Activated CD8-positive, alpha-beta memory T cell treated with anti-CD3 and anti-CD28 coated beads, Interleukin-2, amount 50 U/mL, for 24 hours (primary cell): ENCODE measurements around the gene NCKAP5.
"Not testable (repeated sequence)": the region's sequence is repeated elsewhere in the genome, so short reads cannot be mapped to it uniquely, and the experiment has no call there.

Experiments
- DNase-seq: peaks from one replicate; pipeline ENCODE4 v3.0.0-alpha.2; 2020; ENCODE audit errors: extremely low read depth

NCKAP5 gene

GRCh38 chr2:133497270-133497893 lies 70.9 kb downstream of the NCKAP5 start:
- no peak for DNase-seq

- no peak for DNase-seq
Measured at GRCh38 chr2:133496501-133497269, 71.6 kb downstream of the NCKAP5 start.

GRCh38 chr2:133495226-133495625 lies 73.0 kb downstream of the NCKAP5 start:
- no peak for DNase-seq

GRCh38 chr2:133492719-133493380 lies 75.4 kb downstream of the NCKAP5 start:
- no peak for DNase-seq

GRCh38 chr2:133490411-133490980 lies 77.8 kb downstream of the NCKAP5 start:
- DNase-seq = no peak

- no peak for DNase-seq
Measured at GRCh38 chr2:133489641-133490410, 78.4 kb downstream of the NCKAP5 start.

GRCh38 chr2:133489146-133489545 lies 79.1 kb downstream of the NCKAP5 start:
- DNase-seq = no peak

- DNase-seq = no peak
Measured at GRCh38 chr2:133486771-133487191, 81.5 kb downstream of the NCKAP5 start.

GRCh38 chr2:133485868-133486267 lies 82.4 kb downstream of the NCKAP5 start:
- no peak for DNase-seq

- DNase-seq = no peak
Measured at GRCh38 chr2:133484784-133485183, 83.5 kb downstream of the NCKAP5 start.

- DNase-seq = no peak
Measured at GRCh38 chr2:133484106-133484505, 84.2 kb downstream of the NCKAP5 start.

- DNase-seq = no peak
Measured at GRCh38 chr2:133483181-133483580, 85.1 kb downstream of the NCKAP5 start.

GRCh38 chr2:133480707-133481429 lies 87.4 kb downstream of the NCKAP5 start:
- no peak for DNase-seq

GRCh38 chr2:133477616-133477990 lies 90.7 kb downstream of the NCKAP5 start:
- no peak for DNase-seq

GRCh38 chr2:133476931-133477615 lies 91.2 kb downstream of the NCKAP5 start:
- no peak for DNase-seq

GRCh38 chr2:133476286-133476685 lies 92.0 kb downstream of the NCKAP5 start:
- DNase-seq = no peak

- no peak for DNase-seq
Measured at GRCh38 chr2:133475610-133476009, 92.7 kb downstream of the NCKAP5 start.

- DNase-seq = not testable (repeated sequence)
Measured at GRCh38 chr2:133470446-133470845, 97.8 kb downstream of the NCKAP5 start.

GRCh38 chr2:133462811-133463210 lies 105.5 kb downstream of the NCKAP5 start:
- DNase-seq = no peak

- DNase-seq = no peak
Measured at GRCh38 chr2:133461484-133461883, 106.8 kb downstream of the NCKAP5 start.

GRCh38 chr2:133459590-133459989 lies 108.7 kb downstream of the NCKAP5 start:
- no peak for DNase-seq
